ENCODE results near the gene DLGAP1. TPM values are rescaled to one million over a fixed set of nuclear protein-coding genes. Genes with fewer than 3 reads are reported as not detected.

The DLGAP1 gene
- total RNA-seq, 1 donor from 2014 or later, result 2.0 TPM

GRCh38 chr18:3713708-3714107 is 741.4 kb downstream of the DLGAP1 start:
- no peaks in the 10 kb centered on the region for H3K36me3 ChIP-seq
- TF ChIP-seq, protein P1, sequence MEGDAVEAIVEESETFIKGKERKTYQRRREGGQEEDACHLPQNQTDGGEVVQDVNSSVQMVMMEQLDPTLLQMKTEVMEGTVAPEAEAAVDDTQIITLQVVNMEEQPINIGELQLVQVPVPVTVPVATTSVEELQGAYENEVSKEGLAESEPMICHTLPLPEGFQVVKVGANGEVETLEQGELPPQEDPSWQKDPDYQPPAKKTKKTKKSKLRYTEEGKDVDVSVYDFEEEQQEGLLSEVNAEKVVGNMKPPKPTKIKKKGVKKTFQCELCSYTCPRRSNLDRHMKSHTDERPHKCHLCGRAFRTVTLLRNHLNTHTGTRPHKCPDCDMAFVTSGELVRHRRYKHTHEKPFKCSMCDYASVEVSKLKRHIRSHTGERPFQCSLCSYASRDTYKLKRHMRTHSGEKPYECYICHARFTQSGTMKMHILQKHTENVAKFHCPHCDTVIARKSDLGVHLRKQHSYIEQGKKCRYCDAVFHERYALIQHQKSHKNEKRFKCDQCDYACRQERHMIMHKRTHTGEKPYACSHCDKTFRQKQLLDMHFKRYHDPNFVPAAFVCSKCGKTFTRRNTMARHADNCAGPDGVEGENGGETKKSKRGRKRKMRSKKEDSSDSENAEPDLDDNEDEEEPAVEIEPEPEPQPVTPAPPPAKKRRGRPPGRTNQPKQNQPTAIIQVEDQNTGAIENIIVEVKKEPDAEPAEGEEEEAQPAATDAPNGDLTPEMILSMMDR (IDR thresholded peaks at IDR 0.05), result no peak
- H3K27ac ChIP-seq, result no peak overlapping the region
- no peak overlapping the region for H3K4me3 ChIP-seq
- intact Hi-C loops (cut with DNase I), result no loop called here
- no peaks in the 10 kb centered on the region for H3K27me3 ChIP-seq
- peaks cover 0 to 6% of the 10 kb centered on the region in 2 donors for H3K4me1 ChIP-seq
- no peaks in the 10 kb centered on the region for H3K9me3 ChIP-seq
- no peak for DNase-seq (ENCODE audit: low spot score in 2 of 2)

DNA sequence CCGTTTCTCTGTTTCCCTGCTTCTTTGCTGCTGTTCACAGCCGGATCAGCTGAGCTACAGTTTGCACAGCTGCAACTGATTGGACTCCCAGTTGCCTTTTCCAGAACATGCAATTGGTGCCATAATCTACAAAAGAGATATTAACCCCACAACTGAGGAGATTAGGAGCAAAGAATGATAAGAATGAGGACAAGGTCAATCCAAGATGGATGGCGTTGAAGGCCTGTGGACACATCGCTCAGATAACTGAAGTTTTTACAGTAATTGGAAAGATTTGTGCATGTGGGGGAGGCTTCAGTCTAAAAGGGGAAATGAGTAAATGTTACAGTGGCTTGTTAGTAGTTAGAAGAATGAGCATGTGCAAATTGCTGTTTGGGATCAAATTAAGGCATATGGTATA is 741.9 kb downstream of the DLGAP1 start:
- no peak for DNase-seq (ENCODE audit: low spot score in 2 of 2)
- peaks cover 0 to 6% of the 10 kb centered on the region in 2 donors for H3K4me1 ChIP-seq
- H3K36me3 ChIP-seq, result no peaks in the 10 kb centered on the region
- intact Hi-C loops (cut with DNase I), result no loop called here
- H3K27ac ChIP-seq, result no peak overlapping the region
- H3K27me3 ChIP-seq, result no peaks in the 10 kb centered on the region
- no peak overlapping the region for H3K4me3 ChIP-seq
- TF ChIP-seq, protein P1 (IDR thresholded peaks at IDR 0.05), result no peak
- no peaks in the 10 kb centered on the region for H3K9me3 ChIP-seq

GRCh38 chr18:3712491-3712890 is 742.6 kb downstream of the DLGAP1 start:
- Histone ChIP-seq H3K4me3 (no peak overlapping the region), H3K27ac (no peak overlapping the region), H3K9me3 (no peaks in the 10 kb centered on the region), H3K27me3 (no peaks in the 10 kb centered on the region), H3K36me3 (no peaks in the 10 kb centered on the region), H3K4me1 (peaks cover 0 to 6% of the 10 kb centered on the region in 2 donors)
- TF ChIP-seq, protein P1 (IDR thresholded peaks at IDR 0.05), result no peak
- intact Hi-C loops (cut with DNase I), result no loop called here
- no peak for DNase-seq (ENCODE audit: low spot score in 2 of 2)

DNA sequence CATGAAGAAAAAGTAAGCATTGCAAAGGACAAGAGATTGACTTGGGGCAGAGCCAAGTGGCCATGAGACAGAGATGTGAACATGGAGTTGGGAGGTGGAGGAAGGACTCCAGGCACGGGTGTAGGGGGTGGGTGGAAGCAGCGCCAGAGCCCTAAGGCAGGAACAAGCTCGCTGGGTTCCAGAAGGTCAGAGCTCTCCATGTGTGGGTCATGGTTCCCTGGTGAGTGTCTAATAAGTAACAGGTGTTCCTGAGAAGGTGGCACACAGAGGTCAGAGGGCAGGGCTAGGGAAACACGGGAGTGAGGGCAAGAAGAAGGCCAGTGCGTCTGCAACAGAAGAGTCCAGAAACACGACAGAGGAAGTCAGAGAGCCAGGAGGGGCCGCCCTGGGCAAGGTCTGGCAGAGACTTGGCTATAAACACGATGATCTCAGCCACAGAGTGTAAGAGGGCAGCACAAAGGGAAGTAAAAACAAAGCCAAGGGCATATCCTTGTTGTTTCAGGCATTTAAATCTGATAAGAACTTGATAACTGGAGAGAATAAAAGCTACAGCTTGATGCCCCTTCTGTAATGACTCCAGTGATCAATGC is 744.3 kb downstream of the DLGAP1 start:
- Histone ChIP-seq H3K9me3 (no peaks in the 10 kb centered on the region), H3K4me1 (peaks cover 0 to 6% of the 10 kb centered on the region in 2 donors), H3K36me3 (no peaks in the 10 kb centered on the region), H3K27me3 (no peaks in the 10 kb centered on the region), H3K27ac (peak overlapping the region; percentile 4 to 19), H3K4me3 (no peak overlapping the region)
- intact Hi-C loops (cut with DNase I), result no loop called here
- TF ChIP-seq, protein P1 (IDR thresholded peaks at IDR 0.05), result no peak
- DNase-seq (ENCODE audit: low spot score in 2 of 2), result peak; percentile 31 to 70

- Histone ChIP-seq H3K36me3 (no peaks in the 10 kb centered on the region), H3K9me3 (no peaks in the 10 kb centered on the region), H3K27me3 (no peaks in the 10 kb centered on the region), H3K27ac (no peak overlapping the region), H3K4me3 (no peak overlapping the region), H3K4me1 (peaks cover 0 to 12% of the 10 kb centered on the region in 2 donors)
- TF ChIP-seq, protein P1 (IDR thresholded peaks at IDR 0.05), result no peak
- DNase-seq (ENCODE audit: low spot score in 2 of 2), result no peak
- intact Hi-C loops (cut with DNase I), result loop anchor here (5.0 kb wide), 1 partner anchor 63 kb away; no protein-coding TSS in a partner anchor
Measured at GRCh38 chr18:3709205-3709604, 745.9 kb downstream of the DLGAP1 start.

Data from ascending aorta (tissue), 2 donors.